Heart left ventricle (tissue), 13 donors: Measurements from ENCODE around the gene MIER2.

Source experiments
- CTCF ChIP-seq, 12 donors: fragments of 200-600 bp; sonication (generic) in 4 of 12; IDR thresholded peaks; one replicate each; pipeline versions ENCODE4 v1.5.0 to v1.8.0; 2018 to 2022; ENCODE audit warnings: antibody characterized with exemption in 12 of 12, mild to moderate bottlenecking in 5 of 12
- POLR2A ChIP-seq, 2 donors: fragments of 450-650 bp; IDR thresholded peaks; one replicate each; pipeline ENCODE4 v1.6.1; 2017; ENCODE audit warnings: antibody characterized with exemption in 2 of 2, mild to moderate bottlenecking in 2 of 2, moderate library complexity in 2 of 2
- donor health status: ischemic (EF 13 %, LVEDD 7.1; RV severe dilation, severe dysfunction).
- donor health status: DM: no; HTN: yes; CAD: no.
- donor health status: DM: no; HTN: no; CAD: no.
- donor health status: ischemic (EF 25% LVEDD 6.9; RV normal size, moderate dysfunction).
- donor health status: ischemic (EF 25% LVEDD 5.7; RV mildly dilated, moderate dysfunction).
- donor health status: ischemic (EF 35%, LVEDD 5.7; RV mildly dilated, moderate dysfunction).
- donor health status: nonischemic (EF 11% LVEDD 7.7; RV severe dilation, severe dysfunction).
- donor health status: DM: yes; HTN: yes; CAD: no.
- donor health status: PGD.
- donor health status: ischemic (EF 29% LVEDD 5.4; RV normal size, mild dysfunction).
- donor health status: nonischemic (EF 23%, LVEDD 6.1; RV moderate dilation, normal function).

GRCh38 chr19:335486-336066, 9.0 kb downstream of the MIER2 start:
- TF ChIP-seq CTCF (IDR thresholded peaks at IDR 0.05) = no peak
- TF ChIP-seq POLR2A (IDR thresholded peaks at IDR 0.05) = no peak
